Measurements from ENCODE around the gene FAM83G.

DNA sequence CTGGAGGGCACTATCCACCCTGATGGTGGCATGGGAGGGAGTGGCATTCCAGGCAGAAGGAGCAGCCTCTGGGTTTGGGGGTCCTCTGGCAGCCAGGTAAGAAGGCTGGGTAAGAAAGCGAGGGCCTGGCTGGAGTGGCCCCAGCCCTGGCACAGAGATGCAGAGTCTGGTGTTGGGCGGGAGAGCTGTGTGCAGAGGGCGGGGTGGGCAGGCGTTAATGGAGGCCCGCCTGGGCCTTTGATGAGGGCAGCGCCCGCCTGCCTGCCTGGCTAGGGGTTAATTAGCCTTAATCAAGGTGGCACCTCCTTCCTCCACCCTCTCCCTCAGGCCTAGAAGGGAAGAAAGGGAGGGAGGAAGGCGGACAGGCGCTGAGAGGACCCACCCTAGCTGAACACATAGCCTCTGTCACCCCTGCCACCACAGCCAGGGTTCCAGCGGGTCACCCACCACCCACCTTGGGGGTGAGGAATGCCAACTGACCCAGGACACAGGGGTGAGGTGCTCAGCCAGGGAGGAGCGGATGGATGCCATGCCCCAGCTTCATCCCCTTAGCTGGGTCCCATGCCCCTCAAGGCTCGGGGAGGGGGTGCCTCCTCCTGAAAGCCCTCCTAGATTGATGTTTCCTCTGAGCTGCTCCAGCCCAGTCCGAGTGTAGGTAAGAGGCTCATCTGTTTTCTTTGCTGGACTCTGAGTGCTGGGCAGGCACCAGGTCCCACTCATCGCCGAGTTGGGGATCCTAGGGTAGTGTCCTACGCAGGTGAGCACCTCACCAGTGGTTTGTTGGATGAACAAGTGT is 13.4 kb upstream of the FAM83G start:
- TF ChIP-seq, protein P1, sequence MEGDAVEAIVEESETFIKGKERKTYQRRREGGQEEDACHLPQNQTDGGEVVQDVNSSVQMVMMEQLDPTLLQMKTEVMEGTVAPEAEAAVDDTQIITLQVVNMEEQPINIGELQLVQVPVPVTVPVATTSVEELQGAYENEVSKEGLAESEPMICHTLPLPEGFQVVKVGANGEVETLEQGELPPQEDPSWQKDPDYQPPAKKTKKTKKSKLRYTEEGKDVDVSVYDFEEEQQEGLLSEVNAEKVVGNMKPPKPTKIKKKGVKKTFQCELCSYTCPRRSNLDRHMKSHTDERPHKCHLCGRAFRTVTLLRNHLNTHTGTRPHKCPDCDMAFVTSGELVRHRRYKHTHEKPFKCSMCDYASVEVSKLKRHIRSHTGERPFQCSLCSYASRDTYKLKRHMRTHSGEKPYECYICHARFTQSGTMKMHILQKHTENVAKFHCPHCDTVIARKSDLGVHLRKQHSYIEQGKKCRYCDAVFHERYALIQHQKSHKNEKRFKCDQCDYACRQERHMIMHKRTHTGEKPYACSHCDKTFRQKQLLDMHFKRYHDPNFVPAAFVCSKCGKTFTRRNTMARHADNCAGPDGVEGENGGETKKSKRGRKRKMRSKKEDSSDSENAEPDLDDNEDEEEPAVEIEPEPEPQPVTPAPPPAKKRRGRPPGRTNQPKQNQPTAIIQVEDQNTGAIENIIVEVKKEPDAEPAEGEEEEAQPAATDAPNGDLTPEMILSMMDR (conservative IDR thresholded peaks at IDR 0.05; ENCODE audit: low read length) = no peak
- TF ChIP-seq EZH2phosphoT487 (IDR thresholded peaks at IDR 0.05; ENCODE audit: borderline replicate concordance) = no peak

Data from Loucy (cell line).